GF-D8 (cell line): Measurements from ENCODE around the gene NTS.

Experiments
- DNase-seq: peaks from one replicate; lab custom pipeline; 2025; lab: John Stamatoyannopoulos, UW

NTS gene

GRCh38 chr12:85923767-85924331 lies 49.8 kb downstream of the NTS start:
- no peak for DNase-seq

GRCh38 chr12:85927166-85927565 lies 53.1 kb downstream of the NTS start:
- DNase-seq, result no peak
